T-helper 17 cell (primary cell): ENCODE results near the gene OST4. TPM values are rescaled to one million over a fixed set of nuclear protein-coding genes. Genes with fewer than 3 reads are reported as not detected.

Experiments
- ATAC-seq: fragments of 150-1000 bp; cut with Tn5 transposase; 2 replicates; pipeline ENCODE4 v1.10.0; 2021; ENCODE audit warnings: mild to moderate bottlenecking, moderate library complexity
- DNase-seq, 3 donors: peaks; one replicate each; pipeline versions ENCODE4 v3.0.0 to v3.0.0-alpha.2; 2020 to 2021
- H3K9me3 ChIP-seq: one replicate; pipeline ENCODE4 v1.7.0; 2013; ENCODE audit warnings: low read length, mild to moderate bottlenecking; ENCODE audit not compliant: control insufficient read depth, poor library complexity, severe bottlenecking
- H3K27ac Mint-ChIP-seq: one replicate; pipeline ENCODE4 v1.8.0; 2022; ENCODE audit warnings: mild to moderate bottlenecking, moderate library complexity, mixed read lengths
- H3K27me3 Mint-ChIP-seq: one replicate; pipeline ENCODE4 v1.8.0; 2022; ENCODE audit warnings: mixed read lengths
- H3K36me3 Mint-ChIP-seq: one replicate; pipeline ENCODE4 v1.8.0; 2022; ENCODE audit warnings: low read depth, mixed read lengths
- H3K4me1 Mint-ChIP-seq: one replicate; pipeline ENCODE4 v1.8.0; 2022; ENCODE audit warnings: mild to moderate bottlenecking, mixed read lengths
- H3K4me3 Mint-ChIP-seq: one replicate; pipeline ENCODE4 v1.8.0; 2022; ENCODE audit warnings: mild to moderate bottlenecking, moderate library complexity, mixed read lengths
- total RNA-seq, 4 donors: library from RNA in 2 of 4; stranded (reverse) in 2 of 4; gene quantifications; one replicate each; pipeline ENCODE4 v1.2.3 and lab custom pipeline; 2022 to 2026

OST4 gene
- total RNA-seq, 2 donors from 2014 or later = 284 to 371 TPM

DNA sequence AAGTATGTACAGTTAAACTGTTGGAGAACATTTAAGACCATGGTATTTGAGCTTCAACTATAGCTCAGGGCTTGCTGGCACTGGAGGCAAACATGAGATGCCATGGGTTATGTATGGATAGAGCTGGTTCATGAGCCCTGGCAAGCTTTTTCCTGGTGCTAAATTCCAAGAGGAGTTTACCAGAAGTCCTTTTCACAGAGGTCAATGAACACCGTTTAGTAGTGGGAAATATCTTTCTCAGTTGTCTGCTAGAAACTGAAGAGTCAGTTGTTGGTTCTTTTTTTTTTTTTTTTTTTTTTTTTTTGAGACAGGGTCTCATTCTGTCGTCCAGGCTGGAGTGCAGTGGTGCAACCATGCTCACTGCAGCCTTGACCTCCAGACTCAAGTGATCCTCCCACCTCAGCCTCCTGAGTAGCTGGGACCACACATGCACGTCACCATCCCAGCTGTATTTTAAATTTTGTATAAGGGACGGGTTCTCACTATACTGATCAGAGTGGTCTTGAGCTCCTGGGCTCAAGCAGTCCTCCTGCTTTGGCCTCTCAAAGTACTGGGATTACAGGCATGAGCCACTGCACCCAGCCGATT is 16.5 kb upstream of the OST4 start:
- peak overlapping the region; percentile 92 for H3K4me3 Mint-ChIP-seq
- H3K36me3 Mint-ChIP-seq = no peaks in the 10 kb centered on the region
- no peaks in the 10 kb centered on the region for H3K9me3 ChIP-seq
- H3K27ac Mint-ChIP-seq = no peak overlapping the region
- DNase-seq = no peak
- H3K27me3 Mint-ChIP-seq = no peaks in the 10 kb centered on the region
- ATAC-seq = no peak
- peaks cover 13% of the 10 kb centered on the region for H3K4me1 Mint-ChIP-seq

DNA sequence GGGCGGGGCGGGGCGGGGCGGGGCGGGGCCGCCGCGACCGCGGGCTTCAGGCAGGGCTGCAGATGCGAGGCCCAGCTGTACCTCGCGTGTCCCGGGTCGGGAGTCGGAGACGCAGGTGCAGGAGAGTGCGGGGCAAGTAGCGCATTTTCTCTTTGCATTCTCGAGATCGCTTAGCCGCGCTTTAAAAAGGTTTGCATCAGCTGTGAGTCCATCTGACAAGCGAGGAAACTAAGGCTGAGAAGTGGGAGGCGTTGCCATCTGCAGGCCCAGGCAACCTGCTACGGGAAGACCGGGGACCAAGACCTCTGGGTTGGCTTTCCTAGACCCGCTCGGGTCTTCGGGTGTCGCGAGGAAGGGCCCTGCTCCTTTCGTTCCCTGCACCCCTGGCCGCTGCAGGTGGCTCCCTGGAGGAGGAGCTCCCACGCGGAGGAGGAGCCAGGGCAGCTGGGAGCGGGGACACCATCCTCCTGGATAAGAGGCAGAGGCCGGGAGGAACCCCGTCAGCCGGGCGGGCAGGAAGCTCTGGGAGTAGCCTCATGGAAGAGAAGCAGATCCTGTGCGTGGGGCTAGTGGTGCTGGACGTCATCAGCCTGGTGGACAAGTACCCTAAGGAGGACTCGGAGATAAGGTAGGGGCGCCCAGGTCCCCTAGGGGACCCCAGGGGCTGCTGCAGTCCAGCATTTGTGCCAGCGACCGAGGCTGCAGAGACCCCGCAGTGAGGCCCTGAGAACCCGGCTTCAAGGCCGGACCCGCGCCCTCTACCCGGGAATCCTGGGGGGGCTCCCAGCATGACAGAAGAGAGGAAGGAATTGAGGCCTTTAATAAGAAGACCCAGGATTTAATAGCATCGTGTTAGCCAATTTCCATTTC is 15.5 kb upstream of the OST4 start, which contains the start of gene KHK:
KHK (plus strand) TSS at position 49 of the 870 bp plus-strand sequence; CDS start at position 537, 488 bp downstream.
- ATAC-seq (no peak), DNase-seq (no peak)
- peaks cover 14% of the 10 kb centered on the region for H3K4me1 Mint-ChIP-seq
- H3K36me3 Mint-ChIP-seq = no peaks in the 10 kb centered on the region
- H3K4me3 Mint-ChIP-seq = peak within 1 kb of the TSS; percentile 92
- H3K27me3 Mint-ChIP-seq = no peaks in the 10 kb centered on the region
- H3K27ac Mint-ChIP-seq = peak within 1 kb of the TSS; percentile 83
- no peaks in the 10 kb centered on the region for H3K9me3 ChIP-seq

DNA sequence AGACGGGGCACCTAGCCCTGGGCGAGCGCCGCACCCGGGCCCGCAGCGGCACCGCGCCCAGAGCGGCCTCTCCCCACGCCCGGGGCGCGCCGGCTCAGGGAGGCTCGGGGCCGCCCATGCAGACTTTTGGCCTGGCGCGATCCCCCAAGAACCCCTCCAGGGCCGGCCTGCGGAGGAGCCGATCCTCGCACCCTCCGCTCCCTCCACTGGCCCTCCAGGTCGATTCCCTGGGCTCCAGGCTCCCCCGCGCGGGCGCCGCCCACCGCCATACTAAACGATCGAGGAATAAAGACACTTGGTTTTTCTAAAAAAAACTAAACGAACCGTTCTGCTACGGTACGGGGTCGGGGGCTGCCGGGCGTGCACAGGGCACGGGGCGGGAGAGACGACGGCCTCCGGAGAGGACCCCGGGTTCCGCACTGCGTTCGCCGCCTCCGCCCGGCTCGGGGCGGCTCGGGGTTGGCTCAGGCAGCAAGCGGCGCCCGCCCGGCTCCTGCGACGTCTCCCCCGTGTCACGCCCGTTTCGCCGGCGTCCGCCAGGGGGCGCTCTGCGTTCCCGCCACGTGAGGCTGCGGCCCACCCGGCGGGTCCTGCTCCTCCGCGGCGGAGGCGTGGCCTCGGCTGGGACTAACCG is 14.8 kb upstream of the OST4 start:
- Mint-ChIP-seq H3K36me3 (no peaks in the 10 kb centered on the region), H3K4me1 (peaks cover 21% of the 10 kb centered on the region), H3K27ac (peak overlapping the region; percentile 83)

DNA sequence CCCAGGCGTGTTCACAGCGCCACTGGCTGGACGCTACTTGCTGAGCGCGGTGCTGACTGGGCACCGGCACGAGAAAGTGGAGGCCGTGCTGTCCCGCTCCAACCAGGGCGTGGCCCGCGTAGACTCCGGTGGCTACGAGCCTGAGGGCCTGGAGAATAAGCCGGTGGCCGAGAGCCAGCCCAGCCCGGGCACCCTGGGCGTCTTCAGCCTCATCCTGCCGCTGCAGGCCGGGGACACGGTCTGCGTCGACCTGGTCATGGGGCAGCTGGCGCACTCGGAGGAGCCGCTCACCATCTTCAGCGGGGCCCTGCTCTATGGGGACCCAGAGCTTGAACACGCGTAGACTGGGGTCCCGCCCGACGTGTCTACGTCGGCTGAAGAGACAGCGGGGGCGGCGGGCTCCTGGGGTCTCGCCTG is 14.2 kb upstream of the OST4 start:
- Mint-ChIP-seq H3K4me3 (peak overlapping the region; percentile 92), H3K36me3 (no peaks in the 10 kb centered on the region), H3K4me1 (peaks cover 27% of the 10 kb centered on the region), H3K27ac (peak overlapping the region; percentile 83), H3K27me3 (no peaks in the 10 kb centered on the region)
- DNase-seq = no peak
- ATAC-seq = no peak
- no peaks in the 10 kb centered on the region for H3K9me3 ChIP-seq

More for the DNA sequence above, 14.8 kb upstream of the OST4 start:
- ATAC-seq (peak; percentile 94), DNase-seq (peak; percentile 98 to 100 (median 99))
- Mint-ChIP-seq H3K4me3 (peak overlapping the region; percentile 92), H3K27me3 (no peaks in the 10 kb centered on the region)
- no peaks in the 10 kb centered on the region for H3K9me3 ChIP-seq

DNA sequence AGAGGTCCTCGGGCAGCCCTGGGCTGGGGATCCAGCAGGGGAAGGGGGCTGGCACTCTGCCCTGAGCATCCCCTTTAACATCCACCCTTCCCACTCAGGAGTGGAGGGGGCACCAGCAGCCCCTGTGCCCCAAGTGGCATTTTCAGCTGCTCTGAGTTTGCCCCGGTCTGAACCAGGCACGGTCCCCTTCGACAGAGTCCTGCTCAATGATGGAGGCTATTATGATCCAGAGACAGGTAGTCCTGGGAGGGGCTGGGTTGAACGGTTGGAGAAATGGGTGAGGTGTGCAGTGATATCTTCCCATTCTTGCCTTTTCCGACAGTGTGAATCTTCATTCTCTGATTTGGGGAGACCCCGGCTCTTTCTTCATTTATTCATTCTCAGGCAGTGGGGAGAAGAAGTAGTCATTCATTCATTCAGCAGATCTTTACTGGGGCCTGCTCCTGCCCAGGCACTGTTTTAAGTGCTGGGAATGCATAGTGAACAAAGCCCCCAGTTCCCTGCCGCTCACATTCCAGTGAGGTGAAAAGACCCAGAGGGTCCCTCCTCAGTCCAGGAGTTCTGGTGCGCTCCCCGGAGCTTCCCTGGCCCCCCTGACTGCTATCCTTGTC is 13.7 kb upstream of the OST4 start:
- H3K36me3 Mint-ChIP-seq = no peaks in the 10 kb centered on the region
- no peak for DNase-seq
- H3K4me1 Mint-ChIP-seq = peaks cover 29% of the 10 kb centered on the region
- peak overlapping the region; percentile 83 for H3K27ac Mint-ChIP-seq
- no peaks in the 10 kb centered on the region for H3K27me3 Mint-ChIP-seq
- H3K9me3 ChIP-seq = no peaks in the 10 kb centered on the region
- ATAC-seq = no peak
- H3K4me3 Mint-ChIP-seq = peak overlapping the region; percentile 92

DNA sequence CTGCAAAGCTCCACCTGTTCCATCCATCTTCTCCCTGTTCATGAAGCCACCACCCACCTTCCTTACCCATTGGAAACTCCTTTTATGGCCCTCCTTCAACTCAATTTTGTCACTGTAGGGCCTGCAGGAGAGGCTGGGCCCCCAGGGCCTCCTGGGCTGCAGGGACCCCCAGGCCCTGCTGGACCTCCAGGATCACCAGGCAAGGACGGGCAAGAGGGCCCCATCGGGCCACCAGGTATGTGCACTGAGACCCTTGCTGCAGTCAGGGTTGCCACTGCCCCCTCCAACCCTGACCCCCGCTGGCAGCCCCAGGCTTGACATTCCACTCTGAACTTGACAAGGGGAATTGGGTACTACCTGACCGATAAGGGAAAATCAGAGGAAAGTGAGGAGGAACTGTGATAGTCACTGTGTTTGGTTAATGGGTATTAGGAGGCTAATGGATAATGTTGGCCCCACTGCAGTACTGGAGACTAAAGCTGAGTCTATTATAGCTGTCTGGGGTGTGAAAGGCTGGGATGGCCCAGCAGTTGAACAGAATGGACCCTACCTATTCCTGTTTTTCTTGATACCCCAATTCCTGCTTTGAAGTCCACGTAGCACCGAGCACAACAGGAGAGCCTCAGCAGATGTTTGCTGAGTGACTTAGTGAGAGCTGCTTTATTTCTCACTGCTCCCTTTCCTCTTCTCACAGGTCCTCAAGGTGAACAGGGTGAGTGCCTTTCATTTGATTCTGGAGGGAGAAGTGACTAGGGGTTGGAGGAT is 13.0 kb upstream of the OST4 start:
- peak overlapping the region; percentile 55 for H3K4me3 Mint-ChIP-seq
- no peak for DNase-seq
- H3K36me3 Mint-ChIP-seq = no peaks in the 10 kb centered on the region
- H3K4me1 Mint-ChIP-seq = peaks cover 31% of the 10 kb centered on the region
- H3K27me3 Mint-ChIP-seq = no peaks in the 10 kb centered on the region
- H3K9me3 ChIP-seq = no peaks in the 10 kb centered on the region
- peak overlapping the region; percentile 83 for H3K27ac Mint-ChIP-seq
- ATAC-seq = no peak

DNA sequence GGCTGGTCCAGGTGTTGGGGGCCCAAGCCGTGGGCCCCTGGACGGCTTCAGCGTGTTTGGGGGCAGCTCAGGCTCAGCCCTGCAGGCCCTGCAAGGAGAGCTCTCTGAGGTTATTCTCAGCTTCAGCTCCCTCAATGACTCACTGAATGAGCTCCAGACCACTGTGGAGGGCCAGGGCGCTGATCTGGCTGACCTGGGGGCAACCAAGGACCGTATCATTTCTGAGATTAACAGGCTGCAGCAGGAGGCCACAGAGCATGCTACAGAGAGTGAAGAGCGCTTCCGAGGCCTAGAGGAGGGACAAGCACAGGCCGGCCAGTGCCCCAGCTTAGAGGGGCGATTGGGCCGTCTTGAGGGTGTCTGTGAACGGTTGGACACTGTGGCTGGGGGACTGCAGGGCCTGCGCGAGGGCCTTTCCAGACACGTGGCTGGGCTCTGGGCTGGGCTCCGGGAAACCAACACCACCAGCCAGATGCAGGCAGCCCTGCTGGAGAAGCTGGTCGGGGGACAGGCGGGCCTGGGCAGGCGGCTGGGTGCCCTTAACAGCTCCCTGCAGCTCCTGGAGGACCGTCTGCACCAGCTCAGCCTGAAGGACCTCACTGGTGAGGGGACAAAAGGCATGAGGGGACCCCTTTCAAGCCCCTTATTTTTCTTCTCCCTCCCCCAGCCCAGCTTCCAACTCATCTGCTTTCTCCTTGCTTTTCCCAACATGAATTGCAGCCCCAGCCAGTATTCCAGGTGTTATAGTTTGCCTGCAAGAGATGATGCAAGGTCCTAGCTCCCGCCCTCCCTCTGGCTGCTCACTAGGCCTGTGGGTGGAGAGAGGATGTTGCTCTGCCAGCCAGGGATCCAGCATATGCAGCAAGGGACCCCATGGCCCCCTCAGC is 12.2 kb upstream of the OST4 start:
- DNase-seq = no peak
- H3K27ac Mint-ChIP-seq = no peak overlapping the region
- H3K4me3 Mint-ChIP-seq = peak overlapping the region; percentile 55
- H3K36me3 Mint-ChIP-seq = no peaks in the 10 kb centered on the region
- peaks cover 31% of the 10 kb centered on the region for H3K4me1 Mint-ChIP-seq
- no peaks in the 10 kb centered on the region for H3K9me3 ChIP-seq
- no peak for ATAC-seq
- no peaks in the 10 kb centered on the region for H3K27me3 Mint-ChIP-seq

- H3K4me3 Mint-ChIP-seq = no peak overlapping the region
- no peak overlapping the region for H3K27ac Mint-ChIP-seq
Measured at GRCh38 chr2:27082773-27083409, 11.4 kb upstream of the OST4 start.

DNA sequence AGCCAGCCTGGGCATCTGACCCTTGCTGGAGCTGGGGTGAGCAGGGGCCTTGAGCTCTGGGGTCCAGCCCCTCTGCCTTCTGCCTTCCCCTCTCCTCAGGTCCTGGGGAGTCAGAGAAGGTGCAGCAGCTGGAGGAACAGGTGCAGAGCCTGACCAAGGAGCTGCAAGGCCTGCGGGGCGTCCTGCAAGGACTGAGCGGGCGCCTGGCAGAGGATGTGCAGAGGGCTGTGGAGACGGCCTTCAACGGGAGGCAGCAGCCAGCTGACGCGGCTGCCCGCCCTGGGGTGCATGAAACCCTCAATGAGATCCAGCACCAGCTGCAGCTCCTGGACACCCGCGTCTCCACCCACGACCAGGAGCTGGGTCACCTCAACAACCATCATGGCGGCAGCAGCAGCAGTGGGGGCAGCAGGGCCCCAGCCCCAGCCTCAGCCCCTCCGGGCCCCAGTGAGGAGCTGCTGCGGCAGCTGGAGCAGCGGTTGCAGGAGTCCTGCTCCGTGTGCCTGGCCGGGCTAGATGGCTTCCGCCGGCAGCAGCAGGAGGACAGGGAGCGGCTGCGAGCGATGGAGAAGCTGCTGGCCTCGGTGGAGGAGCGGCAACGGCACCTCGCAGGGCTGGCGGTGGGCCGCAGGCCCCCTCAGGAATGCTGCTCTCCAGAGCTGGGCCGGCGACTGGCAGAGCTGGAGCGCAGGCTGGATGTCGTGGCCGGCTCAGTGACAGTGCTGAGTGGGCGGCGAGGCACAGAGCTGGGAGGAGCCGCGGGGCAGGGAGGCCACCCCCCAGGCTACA is 10.7 kb upstream of the OST4 start:
- ATAC-seq (no peak), DNase-seq (no peak)
- Mint-ChIP-seq H3K27ac (peak overlapping the region; percentile 82), H3K36me3 (no peaks in the 10 kb centered on the region), H3K4me1 (peaks cover 33% of the 10 kb centered on the region), H3K27me3 (no peaks in the 10 kb centered on the region), H3K4me3 (peak overlapping the region; percentile 87)
- H3K9me3 ChIP-seq = no peaks in the 10 kb centered on the region

More at GRCh38 chr2:27082773-27083409, 11.4 kb upstream of the OST4 start:
- Mint-ChIP-seq H3K27me3 (no peaks in the 10 kb centered on the region), H3K4me1 (peaks cover 32% of the 10 kb centered on the region), H3K36me3 (no peaks in the 10 kb centered on the region)
- DNase-seq (no peak), ATAC-seq (no peak)
- no peaks in the 10 kb centered on the region for H3K9me3 ChIP-seq

DNA sequence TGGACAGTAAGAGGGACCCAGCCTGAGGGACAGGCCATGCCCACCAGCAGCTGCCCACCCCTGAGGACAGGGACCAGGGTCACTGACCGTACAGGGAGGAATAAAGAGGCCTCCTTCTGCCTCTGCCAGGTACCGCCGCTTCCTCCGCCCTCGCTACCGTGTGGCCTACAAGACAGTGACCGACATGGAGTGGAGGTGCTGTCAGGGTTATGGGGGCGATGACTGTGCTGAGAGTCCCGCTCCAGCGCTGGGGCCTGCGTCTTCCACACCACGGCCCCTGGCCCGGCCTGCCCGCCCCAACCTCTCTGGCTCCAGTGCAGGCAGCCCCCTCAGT is 9.1 kb upstream of the OST4 start:
- ATAC-seq (no peak), DNase-seq (no peak)
- no peaks in the 10 kb centered on the region for H3K36me3 Mint-ChIP-seq
- H3K27ac Mint-ChIP-seq = peak overlapping the region; percentile 82
- peaks cover 36% of the 10 kb centered on the region for H3K4me1 Mint-ChIP-seq
- peak overlapping the region; percentile 87 for H3K4me3 Mint-ChIP-seq
- no peaks in the 10 kb centered on the region for H3K27me3 Mint-ChIP-seq
- no peaks in the 10 kb centered on the region for H3K9me3 ChIP-seq

- peaks cover 38% of the 10 kb centered on the region for H3K4me1 Mint-ChIP-seq
- H3K36me3 Mint-ChIP-seq = no peaks in the 10 kb centered on the region
- no peak for DNase-seq
- no peak overlapping the region for H3K4me3 Mint-ChIP-seq
- H3K9me3 ChIP-seq = no peaks in the 10 kb centered on the region
- no peak overlapping the region for H3K27ac Mint-ChIP-seq
- ATAC-seq = no peak
- no peaks in the 10 kb centered on the region for H3K27me3 Mint-ChIP-seq
Measured at GRCh38 chr2:27080140-27080469, 8.7 kb upstream of the OST4 start.
